IMR-90 (cell line): ENCODE results near the gene TOX3. TPM values are rescaled to one million over a fixed set of nuclear protein-coding genes. Genes with fewer than 3 reads are reported as not detected.

Experiments used
- ATAC-seq: fragments of 200-7000 bp; cut with Tn5 transposase; 2 replicates; pipeline ENCODE4 v1.9.1; 2020; ENCODE audit warnings: low read depth, mild to moderate bottlenecking, moderate library complexity
- BruUV-seq: library from RNA; stranded (reverse); fragments of 400-500 nt; replicated peaks from 2 replicates; lab custom pipeline; 2021; lab: Mats Ljungman, UMichigan
- CTCF ChIA-PET: fragments of 300-600 bp; formaldehyde crosslinking; extraction: SDS; loops from one replicate; lab custom pipeline; 2021; ENCODE audit warnings: antibody characterized with exemption; lab: Yijun Ruan, JAX
- POLR2A ChIA-PET: fragments of 300-600 bp; sonication (Branson Sonifier 250); formaldehyde crosslinking; loops from one replicate; lab custom pipeline; 2022; ENCODE audit warnings: antibody characterized with exemption; ENCODE audit not compliant: unreplicated experiment; lab: Charles Lee
- DNase-seq: peaks from one replicate; pipeline ENCODE4 v3.0.0; 2013
- H2AFZ ChIP-seq: replicated peaks from 2 replicates; pipeline ENCODE3; 2013; ENCODE audit warnings: low read length, mild to moderate bottlenecking; ENCODE audit not compliant: poor library complexity
- H2AK5ac ChIP-seq: 2 replicates; pipeline ENCODE4 v1.6.1; 2013; ENCODE audit warnings: low read depth, low read length, inconsistent platforms
- H2AK9ac ChIP-seq: replicated peaks from 2 replicates; pipeline ENCODE3; 2013; ENCODE audit warnings: mild to moderate bottlenecking, low read depth, low read length, moderate library complexity; ENCODE audit not compliant: poor library complexity
- H2BK120ac ChIP-seq: 2 replicates; pipeline ENCODE4 v1.6.1; 2013; ENCODE audit warnings: low read depth, low read length, inconsistent platforms
- H2BK15ac ChIP-seq: 3 replicates; pipeline ENCODE4 v1.6.1; 2013; ENCODE audit warnings: low read depth, low read length, inconsistent platforms
- H2BK20ac ChIP-seq: 2 replicates; pipeline ENCODE4 v1.6.1; 2013; ENCODE audit warnings: low read depth, mild to moderate bottlenecking, inconsistent platforms, low read length, moderate library complexity
- H2BK5ac ChIP-seq: 2 replicates; pipeline ENCODE4 v1.6.1; 2013; ENCODE audit warnings: mild to moderate bottlenecking, low read depth, low read length, inconsistent platforms; ENCODE audit not compliant: poor library complexity, severe bottlenecking
- H3K14ac ChIP-seq: replicated peaks from 2 replicates; pipeline ENCODE4 v1.6.1; 2013; ENCODE audit warnings: low read depth, low read length, inconsistent platforms
- H3K18ac ChIP-seq: 2 replicates; pipeline ENCODE4 v1.6.1; 2013; ENCODE audit warnings: low read depth, low read length, control low read depth
- H3K23ac ChIP-seq: 2 replicates; pipeline ENCODE4 v1.6.1; 2013; ENCODE audit warnings: low read depth, low read length, inconsistent platforms
- H3K27ac ChIP-seq: 2 replicates; pipeline ENCODE4 v1.5.1; 2013; ENCODE audit warnings: mild to moderate bottlenecking, control low read depth, low read length; ENCODE audit not compliant: insufficient read depth
- H3K27me3 ChIP-seq: 2 replicates; pipeline ENCODE4 v1.6.1; 2013; ENCODE audit warnings: low read length; ENCODE audit not compliant: control insufficient read depth, insufficient read depth
- H3K36me3 ChIP-seq: 2 replicates; pipeline ENCODE4 v1.6.1; 2013; ENCODE audit warnings: low read length, mixed read lengths; ENCODE audit not compliant: control insufficient read depth, insufficient read depth
- H3K4ac ChIP-seq: 2 replicates; pipeline ENCODE4 v1.6.1; 2013; ENCODE audit warnings: low read depth, low read length, inconsistent platforms
- H3K4me1 ChIP-seq: 2 replicates; pipeline ENCODE4 v1.6.1; 2013; ENCODE audit warnings: low read length, mixed read lengths; ENCODE audit not compliant: control insufficient read depth, insufficient read depth
- H3K4me2 ChIP-seq: 2 replicates; pipeline ENCODE4 v1.6.1; 2013; ENCODE audit warnings: low read depth, mild to moderate bottlenecking, control low read depth, low read length, moderate library complexity
- H3K4me3 ChIP-seq: 2 replicates; pipeline ENCODE4 v1.5.1; 2013; ENCODE audit warnings: low read depth, mild to moderate bottlenecking, control low read depth, low read length, moderate library complexity; ENCODE audit not compliant: insufficient read depth
- H3K56ac ChIP-seq: 2 replicates; pipeline ENCODE4 v1.6.1; 2013; ENCODE audit warnings: low read length, inconsistent platforms; ENCODE audit not compliant: insufficient read depth; ENCODE audit errors: extremely low read depth
- H3K79me1 ChIP-seq, 2 experiments: 2 replicates each; pipeline ENCODE4 v1.6.1; 2013; ENCODE audit warnings: low read length in 2 of 2, inconsistent platforms in 1 of 2, low read depth in 1 of 2
- H3K9ac ChIP-seq: 2 replicates; pipeline ENCODE4 v1.6.1; 2013; ENCODE audit warnings: low read depth, low read length, control low read depth
- H3K9me1 ChIP-seq: 2 replicates; pipeline ENCODE4 v1.6.1; 2013; ENCODE audit warnings: low read length, inconsistent platforms; ENCODE audit not compliant: insufficient read depth
- H3K9me3 ChIP-seq: 2 replicates; pipeline ENCODE4 v1.6.1; 2013; ENCODE audit warnings: low read length; ENCODE audit not compliant: control insufficient read depth, insufficient read depth
- H4K20me1 ChIP-seq: 2 replicates; pipeline ENCODE4 v1.6.1; 2013; ENCODE audit warnings: low read length, inconsistent platforms; ENCODE audit not compliant: insufficient read depth
- H4K5ac ChIP-seq: 2 replicates; pipeline ENCODE4 v1.6.1; 2013; ENCODE audit warnings: mild to moderate bottlenecking, low read depth, low read length, control low read depth
- H4K8ac ChIP-seq, 2 experiments: 2 replicates each; pipeline ENCODE4 v1.6.1; 2013; ENCODE audit warnings: low read depth in 2 of 2, low read length in 2 of 2, control low read depth in 1 of 2, inconsistent platforms in 1 of 2
- H4K91ac ChIP-seq: 2 replicates; pipeline ENCODE4 v1.6.1; 2013; ENCODE audit warnings: low read depth, low read length, inconsistent platforms; ENCODE audit not compliant: insufficient read depth
- CHD1 ChIP-seq: IDR thresholded peaks from 2 replicates; pipeline ENCODE4 v1.6.1; 2012; ENCODE audit warnings: low read depth, low read length, improper control_type of control experiment
- MAFK ChIP-seq: IDR thresholded peaks from 2 replicates; pipeline ENCODE4 v1.6.1; 2012; ENCODE audit warnings: low read depth, low read length, improper control_type of control experiment
- MAZ ChIP-seq: IDR thresholded peaks from 2 replicates; pipeline ENCODE4 v1.6.1; 2012; ENCODE audit warnings: low read depth, mild to moderate bottlenecking, low read length, improper control_type of control experiment, moderate library complexity, borderline replicate concordance
- RCOR1 ChIP-seq: IDR thresholded peaks from 2 replicates; pipeline ENCODE4 v1.6.1; 2012; ENCODE audit warnings: mild to moderate bottlenecking, low read length, improper control_type of control experiment; ENCODE audit not compliant: insufficient replicate concordance
- WGBS, 2 experiments: methylation state at CpG; one replicate each; pipeline versions ENCODE4 v1.1.5 to v1.1.7; 2013; ENCODE audit warnings: missing lambda C conversion rate in 2 of 2; ENCODE audit not compliant: insufficient read length in 1 of 2; ENCODE audit errors: extremely low coverage in 2 of 2; 5-methylcytosine and 5-hydroxymethylcytosine counted together
- dilution Hi-C: fragments of 300-500 bp; cut with HindIII; formaldehyde crosslinking; loops from one replicate; pipeline ENCODE4 v1.14.3; 2018; ENCODE audit warnings: low sequenced_read_pairs; ENCODE audit not compliant: unreplicated experiment
- in situ Hi-C: fragments of 300-500 bp; cut with MboI; formaldehyde crosslinking; loops from 3 replicates; pipeline ENCODE4 v1.14.3; 2019; ENCODE audit warnings: low sequenced_read_pairs, inconsistent platforms, mixed read lengths
- intact Hi-C: fragments of 100-400 bp; cut with micrococcal nuclease; formaldehyde crosslinking; loops from 2 replicates; pipeline ENCODE4 v1.10.0; 2022
- polyA plus RNA-seq, 3 experiments: library from polyadenylated mRNA; depleted of rRNA; stranded (reverse); fragments of >200 nt; gene quantifications; 2 replicates each; pipeline ENCODE4 v1.2.3, GENCODE V29; 2012; ENCODE audit warnings: low replicate concordance in 1 of 3
- total RNA-seq: library from RNA; depleted of rRNA; stranded (reverse); fragments of >200 nt; gene quantifications from 2 replicates; pipeline ENCODE4 v1.2.3, GENCODE V29; 2012
- TF ChIP-seq, protein P1 (sequence below): fragments of 150-350 bp; IDR thresholded peaks from 2 replicates; pipeline ENCODE4 v1.6.1; 2017; ENCODE audit warnings: mild to moderate bottlenecking, antibody characterized with exemption, low read length, low read depth

Gene TOX3
- total and polyA plus RNA-seq, 2 of the 4 experiments (the other 2 are of a cell fraction) = not detected

DNA sequence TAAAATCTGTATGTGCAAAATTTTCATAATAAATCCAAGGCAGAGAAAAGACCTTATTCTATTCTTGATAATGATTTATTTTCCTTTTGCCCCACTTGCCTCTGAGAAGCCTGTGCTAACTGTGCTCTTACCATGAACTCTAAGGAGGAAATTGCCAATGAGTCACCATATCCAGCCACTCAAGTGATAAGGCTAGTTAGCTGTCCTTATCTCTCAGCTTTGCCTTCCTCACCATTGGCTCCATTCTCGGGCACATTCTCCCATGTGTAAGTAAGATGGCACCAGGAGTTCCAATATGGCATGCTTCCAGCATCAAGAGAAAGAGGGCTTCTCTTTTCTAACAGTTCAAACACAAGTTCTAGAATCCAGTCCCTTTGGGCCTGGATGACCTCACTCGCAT is 142.4 kb downstream of the TOX3 start:
- H3K23ac ChIP-seq = no peak overlapping the region
- no peaks in the 10 kb centered on the region for H3K27me3 ChIP-seq
- peaks cover 9% of the 10 kb centered on the region; the same call in 1 of the 2 replicates for H3K9me3 ChIP-seq
- H3K4me2 ChIP-seq = no peak overlapping the region
- no peak overlapping the region for H2AK9ac ChIP-seq
- no peak overlapping the region for H2AK5ac ChIP-seq
- H3K27ac ChIP-seq = no peak overlapping the region
- BruUV-seq = no TSS peak
- H3K4me1 ChIP-seq = no peaks in the 10 kb centered on the region
- ATAC-seq (no peak), DNase-seq (no peak)
- H2AFZ ChIP-seq = no peak overlapping the region
- whole genome bisulfite sequencing, 2 experiments = no CpG with 5 or more reads among the region's 2 CpGs
- no peak overlapping the region for H3K4me3 ChIP-seq
- H4K5ac ChIP-seq = no peak overlapping the region
- H3K9me1 ChIP-seq = no peaks in the 10 kb centered on the region
- no peak overlapping the region for H3K14ac ChIP-seq
- H4K91ac ChIP-seq = no peak overlapping the region
- H4K8ac ChIP-seq = no peak overlapping the region
- ChIA-PET POLR2A (no interaction called here), CTCF (no interaction called here)
- no peaks in the 10 kb centered on the region for H3K36me3 ChIP-seq
- H2BK120ac ChIP-seq = no peak overlapping the region
- H3K9ac ChIP-seq = no peak overlapping the region
- H2BK5ac ChIP-seq = no peak overlapping the region
- H4K20me1 ChIP-seq = no peaks in the 10 kb centered on the region
- H3K79me1 ChIP-seq = no peaks in the 10 kb centered on the region
- no peak overlapping the region for H2BK15ac ChIP-seq
- H3K56ac ChIP-seq = no peak overlapping the region
- TF ChIP-seq RCOR1 = no peak
- TF ChIP-seq, protein P1, sequence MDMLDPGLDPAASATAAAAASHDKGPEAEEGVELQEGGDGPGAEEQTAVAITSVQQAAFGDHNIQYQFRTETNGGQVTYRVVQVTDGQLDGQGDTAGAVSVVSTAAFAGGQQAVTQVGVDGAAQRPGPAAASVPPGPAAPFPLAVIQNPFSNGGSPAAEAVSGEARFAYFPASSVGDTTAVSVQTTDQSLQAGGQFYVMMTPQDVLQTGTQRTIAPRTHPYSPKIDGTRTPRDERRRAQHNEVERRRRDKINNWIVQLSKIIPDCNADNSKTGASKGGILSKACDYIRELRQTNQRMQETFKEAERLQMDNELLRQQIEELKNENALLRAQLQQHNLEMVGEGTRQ = no peak
- no peak for TF ChIP-seq CHD1
- TF ChIP-seq MAFK = no peak
- no peak for TF ChIP-seq MAZ
- in situ Hi-C loops (no loop called here), intact Hi-C loops (no loop called here), dilution Hi-C loops (no loop called here)
- no peak overlapping the region for H2BK20ac ChIP-seq
- no peak overlapping the region for H3K4ac ChIP-seq
- no peak overlapping the region for H3K18ac ChIP-seq
